Esophagus muscularis mucosa (tissue), 4 donors: ENCODE data around the gene LYZ. TPM values are rescaled to one million over a fixed set of nuclear protein-coding genes. Genes with fewer than 3 reads are reported as not detected.

Experiments used
- DNase-seq: peaks from one replicate; pipeline ENCODE4 v3.0.0-alpha.2; 2017; ENCODE audit errors: extremely low spot score
- H3K27ac ChIP-seq, 4 donors: fragments of 200-600 bp; sonication (generic); replicated peaks in 1 of 4; 1 replicate in 3 of 4; 2 replicates in 1 of 4; pipeline ENCODE4 v1.5.1; 2016 to 2019; ENCODE audit warnings: mild to moderate bottlenecking in 1 of 4
- H3K27me3 ChIP-seq, 4 donors: fragments of 200-600 bp; sonication (generic); one replicate each; pipeline versions ENCODE4 v1.5.1 to v1.6.0; 2016 to 2019
- H3K36me3 ChIP-seq, 4 donors: fragments of 200-600 bp; sonication (generic); one replicate each; pipeline ENCODE4 v1.5.1; 2016 to 2019
- H3K4me1 ChIP-seq, 4 donors: fragments of 200-600 bp; sonication (generic); one replicate each; pipeline ENCODE4 v1.5.1; 2016 to 2019
- H3K4me3 ChIP-seq, 4 donors: fragments of 200-600 bp; sonication (generic); 1 replicate in 2 of 4; 2 replicates in 2 of 4; pipeline ENCODE4 v1.5.1; 2016 to 2019; ENCODE audit warnings: mild to moderate bottlenecking in 4 of 4, moderate library complexity in 1 of 4
- H3K9me3 ChIP-seq, 4 donors: fragments of 200-600 bp; sonication (generic); 1 replicate in 3 of 4; 2 replicates in 1 of 4; pipeline ENCODE4 v1.5.1; 2016 to 2019
- CTCF ChIP-seq, 3 experiments: fragments of 200-600 bp in 2 of 3; fragments of 450-650 bp in 1 of 3; sonication (generic) in 2 of 3; IDR thresholded peaks; one replicate each; pipeline ENCODE4 v1.5.1; 2017 to 2019; ENCODE audit warnings: antibody characterized with exemption in 3 of 3, mild to moderate bottlenecking in 2 of 3, moderate library complexity in 1 of 3
- EP300 ChIP-seq: sonication (generic); formaldehyde crosslinking; IDR thresholded peaks from one replicate; pipeline ENCODE4 v1.6.1; 2017; ENCODE audit warnings: antibody characterized with exemption
- POLR2A ChIP-seq: fragments of 450-650 bp; IDR thresholded peaks from one replicate; pipeline ENCODE4 v1.6.1; 2017; ENCODE audit warnings: antibody characterized with exemption, moderate library complexity, mild to moderate bottlenecking, low read depth
- POLR2AphosphoS5 ChIP-seq, 2 donors: sonication (generic); formaldehyde crosslinking; IDR thresholded peaks; one replicate each; pipeline ENCODE4 v1.6.1; 2017; ENCODE audit warnings: antibody characterized with exemption in 2 of 2
- WGBS: methylation state at CpG from one replicate; pipeline ENCODE4 v1.1.5; 2018; 5-methylcytosine and 5-hydroxymethylcytosine counted together
- intact Hi-C: fragments of 100-400 bp; cut with DNase I; formaldehyde crosslinking; loops from one replicate; pipeline ENCODE4 v1.15.1; 2023
- total RNA-seq, 4 donors: library from RNA; depleted of rRNA; stranded (reverse); fragments of >200 nt; gene quantifications; one replicate each; pipeline versions ENCODE4 v1.1.0 to v1.2.1, GENCODE V29; 2016

Gene LYZ
- total RNA-seq, 4 donors from 2014 or later, result 8.8 to 95.3 (median 34.0) TPM

- WGBS, result 88% methylated on average over 2 of the region's 2 CpGs
- peaks cover 0 to 3% (median 0%) of the 10 kb centered on the region in 4 donors for H3K9me3 ChIP-seq
- H3K27me3 ChIP-seq, result no peaks in the 10 kb centered on the region
- H3K27ac ChIP-seq, result no peak overlapping the region
- no peak for DNase-seq
- H3K4me3 ChIP-seq, result no peak overlapping the region
- intact Hi-C loops, result no loop called here
- TF ChIP-seq EP300 (no peak), POLR2A (no peak), POLR2AphosphoS5 (IDR thresholded peaks at IDR 0.05) (no peak), CTCF (IDR thresholded peaks at IDR 0.05) (no peak)
- no peaks in the 10 kb centered on the region for H3K4me1 ChIP-seq
- no peaks in the 10 kb centered on the region for H3K36me3 ChIP-seq
These were observed 30.0 kb upstream of the LYZ start for GRCh38 chr12:69318225-69318624.

GRCh38 chr12:69321351-69321750 is 26.8 kb upstream of the LYZ start:
- H3K4me1 ChIP-seq, result no peaks in the 10 kb centered on the region
- intact Hi-C loops, result no loop called here
- no peak overlapping the region for H3K27ac ChIP-seq
- H3K4me3 ChIP-seq, result no peak overlapping the region
- H3K36me3 ChIP-seq, result no peaks in the 10 kb centered on the region
- DNase-seq, result no peak
- 78% methylated on average over 1 of the region's 1 CpG for WGBS
- H3K27me3 ChIP-seq, result no peaks in the 10 kb centered on the region
- TF ChIP-seq EP300, result no peak
- no peak for TF ChIP-seq POLR2A
- no peak for TF ChIP-seq CTCF (IDR thresholded peaks at IDR 0.05)
- no peak for TF ChIP-seq POLR2AphosphoS5 (IDR thresholded peaks at IDR 0.05)
- no peaks in the 10 kb centered on the region for H3K9me3 ChIP-seq

- H3K36me3 ChIP-seq, result no peaks in the 10 kb centered on the region
- no peak for TF ChIP-seq CTCF (IDR thresholded peaks at IDR 0.05)
- TF ChIP-seq POLR2AphosphoS5 (IDR thresholded peaks at IDR 0.05), result no peak
- TF ChIP-seq POLR2A, result no peak
- TF ChIP-seq EP300, result no peak
- 80% methylated on average over 2 of the region's 2 CpGs for WGBS
- no peaks in the 10 kb centered on the region for H3K9me3 ChIP-seq
- H3K27ac ChIP-seq, result no peak overlapping the region
- H3K27me3 ChIP-seq, result no peaks in the 10 kb centered on the region
- DNase-seq, result no peak
- intact Hi-C loops, result no loop called here
- H3K4me3 ChIP-seq, result no peak overlapping the region
- no peaks in the 10 kb centered on the region for H3K4me1 ChIP-seq
These were observed 23.2 kb upstream of the LYZ start for GRCh38 chr12:69324797-69325466.

GRCh38 chr12:69328426-69328825 is 19.8 kb upstream of the LYZ start:
- Histone ChIP-seq H3K4me1 (peaks cover 0 to 18% (median 4%) of the 10 kb centered on the region in 4 donors), H3K36me3 (no peaks in the 10 kb centered on the region), H3K4me3 (no peak overlapping the region), H3K9me3 (no peaks in the 10 kb centered on the region), H3K27ac (no peak overlapping the region), H3K27me3 (no peaks in the 10 kb centered on the region)
- 78% methylated on average over 3 of the region's 3 CpGs for WGBS
- DNase-seq, result no peak
- intact Hi-C loops, result no loop called here
- TF ChIP-seq POLR2A, result no peak
- TF ChIP-seq EP300, result no peak
- TF ChIP-seq CTCF (IDR thresholded peaks at IDR 0.05), result no peak
